ENCODE data around the gene ARL15.

GRCh38 chr5:54194318-54194717 lies 116.1 kb downstream of the ARL15 start:
- TF ChIP-seq CTCF (IDR thresholded peaks at IDR 0.05) (no peak), POLR2A (IDR thresholded peaks at IDR 0.05) (no peak)

Data from sigmoid colon (tissue), 3 donors.